ENCODE results near the gene NFASC.

DNA sequence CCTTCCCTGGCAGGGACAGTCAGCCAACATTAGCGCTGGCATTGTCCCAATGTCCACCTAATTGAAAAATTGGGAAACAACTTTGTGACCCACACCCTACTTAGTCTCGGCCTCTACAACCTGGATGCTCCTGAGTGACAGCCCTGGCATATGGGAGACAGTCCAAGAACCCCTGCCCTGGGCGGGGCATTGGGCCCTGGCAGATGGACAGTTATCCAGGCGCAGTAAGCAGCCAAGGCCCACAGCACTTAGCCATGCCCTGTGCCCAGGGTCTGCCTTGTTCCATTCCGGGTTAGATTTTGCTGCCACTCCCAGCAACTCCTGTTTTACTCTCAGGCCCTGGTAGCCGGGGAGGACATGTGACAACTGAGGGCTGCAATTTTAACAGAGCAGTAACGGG lies 50.3 kb downstream of the NFASC start:
- TF ChIP-seq, protein P1, sequence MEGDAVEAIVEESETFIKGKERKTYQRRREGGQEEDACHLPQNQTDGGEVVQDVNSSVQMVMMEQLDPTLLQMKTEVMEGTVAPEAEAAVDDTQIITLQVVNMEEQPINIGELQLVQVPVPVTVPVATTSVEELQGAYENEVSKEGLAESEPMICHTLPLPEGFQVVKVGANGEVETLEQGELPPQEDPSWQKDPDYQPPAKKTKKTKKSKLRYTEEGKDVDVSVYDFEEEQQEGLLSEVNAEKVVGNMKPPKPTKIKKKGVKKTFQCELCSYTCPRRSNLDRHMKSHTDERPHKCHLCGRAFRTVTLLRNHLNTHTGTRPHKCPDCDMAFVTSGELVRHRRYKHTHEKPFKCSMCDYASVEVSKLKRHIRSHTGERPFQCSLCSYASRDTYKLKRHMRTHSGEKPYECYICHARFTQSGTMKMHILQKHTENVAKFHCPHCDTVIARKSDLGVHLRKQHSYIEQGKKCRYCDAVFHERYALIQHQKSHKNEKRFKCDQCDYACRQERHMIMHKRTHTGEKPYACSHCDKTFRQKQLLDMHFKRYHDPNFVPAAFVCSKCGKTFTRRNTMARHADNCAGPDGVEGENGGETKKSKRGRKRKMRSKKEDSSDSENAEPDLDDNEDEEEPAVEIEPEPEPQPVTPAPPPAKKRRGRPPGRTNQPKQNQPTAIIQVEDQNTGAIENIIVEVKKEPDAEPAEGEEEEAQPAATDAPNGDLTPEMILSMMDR (IDR thresholded peaks at IDR 0.05): no peak
- TF ChIP-seq SIN3A (IDR thresholded peaks at IDR 0.05; ENCODE audit: borderline replicate concordance, insufficient read depth, low read depth, low read length) (no peak), POLR2AphosphoS5 (IDR thresholded peaks at IDR 0.05; ENCODE audit: low read depth, low read length) (no peak), TCF7L2 (IDR thresholded peaks at IDR 0.05; ENCODE audit: low read depth, low read length) (no peak)
- TF ChIP-seq, protein P2, sequence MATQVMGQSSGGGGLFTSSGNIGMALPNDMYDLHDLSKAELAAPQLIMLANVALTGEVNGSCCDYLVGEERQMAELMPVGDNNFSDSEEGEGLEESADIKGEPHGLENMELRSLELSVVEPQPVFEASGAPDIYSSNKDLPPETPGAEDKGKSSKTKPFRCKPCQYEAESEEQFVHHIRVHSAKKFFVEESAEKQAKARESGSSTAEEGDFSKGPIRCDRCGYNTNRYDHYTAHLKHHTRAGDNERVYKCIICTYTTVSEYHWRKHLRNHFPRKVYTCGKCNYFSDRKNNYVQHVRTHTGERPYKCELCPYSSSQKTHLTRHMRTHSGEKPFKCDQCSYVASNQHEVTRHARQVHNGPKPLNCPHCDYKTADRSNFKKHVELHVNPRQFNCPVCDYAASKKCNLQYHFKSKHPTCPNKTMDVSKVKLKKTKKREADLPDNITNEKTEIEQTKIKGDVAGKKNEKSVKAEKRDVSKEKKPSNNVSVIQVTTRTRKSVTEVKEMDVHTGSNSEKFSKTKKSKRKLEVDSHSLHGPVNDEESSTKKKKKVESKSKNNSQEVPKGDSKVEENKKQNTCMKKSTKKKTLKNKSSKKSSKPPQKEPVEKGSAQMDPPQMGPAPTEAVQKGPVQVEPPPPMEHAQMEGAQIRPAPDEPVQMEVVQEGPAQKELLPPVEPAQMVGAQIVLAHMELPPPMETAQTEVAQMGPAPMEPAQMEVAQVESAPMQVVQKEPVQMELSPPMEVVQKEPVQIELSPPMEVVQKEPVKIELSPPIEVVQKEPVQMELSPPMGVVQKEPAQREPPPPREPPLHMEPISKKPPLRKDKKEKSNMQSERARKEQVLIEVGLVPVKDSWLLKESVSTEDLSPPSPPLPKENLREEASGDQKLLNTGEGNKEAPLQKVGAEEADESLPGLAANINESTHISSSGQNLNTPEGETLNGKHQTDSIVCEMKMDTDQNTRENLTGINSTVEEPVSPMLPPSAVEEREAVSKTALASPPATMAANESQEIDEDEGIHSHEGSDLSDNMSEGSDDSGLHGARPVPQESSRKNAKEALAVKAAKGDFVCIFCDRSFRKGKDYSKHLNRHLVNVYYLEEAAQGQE (IDR thresholded peaks at IDR 0.05; ENCODE audit: insufficient read depth in 1 of 2, low read depth in 2 of 2, low read length in 1 of 2): no peak
